Adrenal gland (tissue), 12 donors: Measurements from ENCODE around the gene CLDN24. TPM values are rescaled to one million over a fixed set of nuclear protein-coding genes. Genes with fewer than 3 reads are reported as not detected.
A peak's percentile ranks its signal among the peaks of the same experiment; 100 is the strongest.

Experiments used
- DNase-seq, 7 donors: peaks; one replicate each; pipeline ENCODE4 v3.0.0-alpha.2; 2019 to 2020
- H3K27ac ChIP-seq, 5 donors: fragments of 200-600 bp; sonication (generic) in 4 of 5; 1 replicate in 3 of 5; 2 replicates in 2 of 5; pipeline versions ENCODE4 v1.5.1 to v1.8.0; 2016 to 2020; ENCODE audit warnings: mild to moderate bottlenecking in 1 of 5
- H3K27me3 ChIP-seq: fragments of 200-600 bp; 2 replicates; pipeline ENCODE4 v1.8.0; 2021
- H3K36me3 ChIP-seq, 2 donors: fragments of 200-600 bp; replicated peaks in 1 of 2; 1 replicate in 1 of 2; 2 replicates in 1 of 2; pipeline versions ENCODE4 v1.5.1 to v1.8.0; 2018 to 2022
- H3K4me1 ChIP-seq, 2 donors: fragments of 200-600 bp; replicated peaks in 1 of 2; 1 replicate in 1 of 2; 2 replicates in 1 of 2; pipeline versions ENCODE4 v1.5.1 to v1.8.0; 2018 to 2021
- H3K4me3 ChIP-seq, 4 donors: fragments of 200-600 bp; sonication (generic) in 3 of 4; one replicate each; pipeline ENCODE4 v1.5.1; 2016 to 2018
- H3K9me3 ChIP-seq, 3 donors: fragments of 200-600 bp; sonication (generic) in 1 of 3; replicated peaks in 1 of 3; 1 replicate in 2 of 3; 2 replicates in 1 of 3; pipeline versions ENCODE4 v1.5.1 to v1.8.0; 2016 to 2021
- POLR2A ChIP-seq, 2 donors: fragments of 450-650 bp; IDR thresholded peaks; one replicate each; pipeline ENCODE4 v1.6.1; 2017; ENCODE audit warnings: antibody characterized with exemption in 2 of 2, mild to moderate bottlenecking in 2 of 2, moderate library complexity in 1 of 2
- WGBS, 4 donors: extraction: QIAGEN DNeasy Blood & Tissue Kit in 2 of 4; methylation state at CpG; one replicate each; pipeline versions ENCODE4 v1.1.5 to v1.1.7; 2013 to 2017; 5-methylcytosine and 5-hydroxymethylcytosine counted together
- intact Hi-C, 2 donors: fragments of 100-400 bp; cut with DNase I; formaldehyde crosslinking; loops; one replicate each; pipeline versions ENCODE4 v1.14.1 to v1.15.0; 2022 to 2023
- polyA plus RNA-seq, 3 donors: library from polyadenylated mRNA; stranded (reverse); fragments of 200-250 nt in 2 of 3; fragments of 350-450 nt in 1 of 3; fragmentation: Illumina TruSeq in 1 of 3; extraction: RNeasy Lipid Tissue Mini Kit (QIAGEN cat#74804) in 1 of 3; gene quantifications; one replicate each; pipeline ENCODE4 v1.2.3, GENCODE V29; 2013 to 2014
- total RNA-seq, 9 donors: library from RNA; depleted of rRNA in 4 of 9; stranded (reverse); fragments of >200 nt in 4 of 9; fragments of 120-200 nt in 1 of 9; fragmentation: NEBNext Ultra II Directional in 1 of 9; extraction: Animal tissue kit (Norgen Biotek cat#: 25700) in 1 of 9; gene quantifications; one replicate each; pipeline versions ENCODE4 v1.1.0 to v1.2.4, GENCODE V29; 2013 to 2023
- TF ChIP-seq, protein P1 (sequence below), 6 experiments: fragments of 450-650 bp in 4 of 6; fragments of 200-600 bp in 2 of 6; sonication (generic) in 1 of 6; IDR thresholded peaks; 1 replicate in 5 of 6; 2 replicates in 1 of 6; pipeline versions ENCODE4 v1.5.1 to v1.8.0; 2016 to 2021; ENCODE audit warnings: antibody characterized with exemption in 6 of 6, mild to moderate bottlenecking in 2 of 6, moderate library complexity in 1 of 6
- donor health status: healthy with polysubstance abuse.
- donor health status: Bipolar disorder and iron deficiency.
- donor health status: DM: yes; HTN: yes; CAD: no.
- donor health status: DM: no; HTN: no; CAD: no.
- donor health status: DM: no; HTN: no; CAD: no.
- donor health status: DM: yes; HTN: yes; CAD: no.

The CLDN24 gene
- total and polyA plus RNA-seq, 12 donors: not detected

DNA sequence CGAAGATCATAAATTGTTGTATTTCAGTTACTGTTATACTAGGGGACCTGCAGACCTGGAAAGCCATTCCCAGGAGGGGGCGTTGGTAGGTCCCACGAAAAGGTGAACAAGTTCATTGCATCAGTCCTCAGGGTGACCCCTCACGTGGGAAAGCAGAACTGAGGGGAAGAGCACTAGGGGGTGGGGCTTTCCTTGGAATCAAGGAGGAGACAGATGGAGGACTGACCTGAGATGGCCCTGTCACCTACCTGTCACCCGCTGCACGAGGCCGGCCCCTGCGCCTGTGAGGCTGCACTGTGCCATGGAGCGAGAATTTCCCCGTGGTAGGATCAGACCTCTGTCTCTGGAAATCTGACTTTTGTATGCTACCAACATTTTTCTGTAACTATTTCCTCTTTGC lies 41.8 kb upstream of the CLDN24 start:
- Histone ChIP-seq H3K4me3 (no peak overlapping the region), H3K27me3 (peaks cover 20% of the 10 kb centered on the region), H3K36me3 (no peaks in the 10 kb centered on the region), H3K27ac (no peak overlapping the region), H3K4me1 (no peaks in the 10 kb centered on the region), H3K9me3 (no peaks in the 10 kb centered on the region)
- no peak for TF ChIP-seq POLR2A (IDR thresholded peaks at IDR 0.05)
- no peak for DNase-seq
- intact Hi-C loops: no loop called here
- 59 to 78% (median 69%) methylated on average over 10 of the region's 10 CpGs for WGBS, 4 donors

DNA sequence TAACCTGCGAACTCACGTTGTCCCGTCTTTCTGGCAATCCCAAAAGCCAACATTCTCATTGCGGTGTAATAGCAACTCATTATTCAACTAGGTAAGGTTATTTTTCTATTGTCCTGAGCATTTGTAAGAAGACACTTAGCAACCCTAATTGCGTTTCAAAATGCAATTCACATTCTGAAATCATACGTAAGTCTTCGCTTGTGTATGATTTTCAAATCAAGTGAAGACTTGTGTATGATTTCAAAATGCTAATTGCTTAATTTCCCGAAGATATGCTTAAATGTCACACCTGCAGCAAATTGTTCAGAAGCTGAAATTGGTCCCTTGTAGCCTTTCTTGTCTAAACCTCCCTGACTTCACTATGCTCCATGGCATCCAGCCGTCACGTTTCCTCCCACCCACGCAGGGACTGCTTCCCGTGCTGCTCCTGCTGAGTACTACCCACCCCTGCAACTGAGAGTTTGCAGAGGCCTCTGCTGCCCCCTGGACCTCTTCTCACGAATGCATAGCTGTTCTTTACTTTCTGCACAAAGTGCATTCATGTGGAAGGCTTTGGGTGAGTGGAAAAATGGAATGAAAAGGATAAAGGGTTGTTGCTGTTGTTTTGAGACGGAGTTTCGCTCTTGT lies 40.8 kb upstream of the CLDN24 start:
- no peak overlapping the region for H3K27ac ChIP-seq
- no peaks in the 10 kb centered on the region for H3K36me3 ChIP-seq
- no peak overlapping the region for H3K4me3 ChIP-seq
- H3K9me3 ChIP-seq: no peaks in the 10 kb centered on the region
- TF ChIP-seq, protein P1, sequence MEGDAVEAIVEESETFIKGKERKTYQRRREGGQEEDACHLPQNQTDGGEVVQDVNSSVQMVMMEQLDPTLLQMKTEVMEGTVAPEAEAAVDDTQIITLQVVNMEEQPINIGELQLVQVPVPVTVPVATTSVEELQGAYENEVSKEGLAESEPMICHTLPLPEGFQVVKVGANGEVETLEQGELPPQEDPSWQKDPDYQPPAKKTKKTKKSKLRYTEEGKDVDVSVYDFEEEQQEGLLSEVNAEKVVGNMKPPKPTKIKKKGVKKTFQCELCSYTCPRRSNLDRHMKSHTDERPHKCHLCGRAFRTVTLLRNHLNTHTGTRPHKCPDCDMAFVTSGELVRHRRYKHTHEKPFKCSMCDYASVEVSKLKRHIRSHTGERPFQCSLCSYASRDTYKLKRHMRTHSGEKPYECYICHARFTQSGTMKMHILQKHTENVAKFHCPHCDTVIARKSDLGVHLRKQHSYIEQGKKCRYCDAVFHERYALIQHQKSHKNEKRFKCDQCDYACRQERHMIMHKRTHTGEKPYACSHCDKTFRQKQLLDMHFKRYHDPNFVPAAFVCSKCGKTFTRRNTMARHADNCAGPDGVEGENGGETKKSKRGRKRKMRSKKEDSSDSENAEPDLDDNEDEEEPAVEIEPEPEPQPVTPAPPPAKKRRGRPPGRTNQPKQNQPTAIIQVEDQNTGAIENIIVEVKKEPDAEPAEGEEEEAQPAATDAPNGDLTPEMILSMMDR (IDR thresholded peaks at IDR 0.05): no peak
- no peak for TF ChIP-seq POLR2A (IDR thresholded peaks at IDR 0.05)
- WGBS, 4 donors: 62 to 66% (median 64%) methylated on average over 15 of the region's 15 CpGs
- H3K27me3 ChIP-seq: peaks cover 30% of the 10 kb centered on the region
- intact Hi-C loops: no loop called here
- no peak for DNase-seq
- no peaks in the 10 kb centered on the region for H3K4me1 ChIP-seq

DNA sequence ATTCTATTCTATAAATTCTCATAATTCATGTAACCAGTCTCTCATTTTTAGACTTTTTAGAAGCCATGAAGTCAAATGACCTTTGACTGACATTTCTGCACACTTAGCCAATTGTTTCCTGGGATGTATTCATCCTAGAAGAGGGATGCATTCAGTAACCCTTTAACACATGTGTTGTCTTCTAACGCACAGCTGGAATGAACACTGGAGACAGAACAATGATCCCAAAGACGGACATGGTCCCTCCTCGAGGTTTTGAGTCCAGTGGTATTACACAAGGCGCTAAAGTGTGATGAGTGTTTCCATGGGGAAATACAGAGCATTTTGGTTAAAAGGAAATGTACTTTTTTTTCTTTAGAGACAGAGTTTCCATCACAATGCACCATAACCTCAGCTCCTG lies 39.8 kb upstream of the CLDN24 start:
- intact Hi-C loops: no loop called here
- H3K36me3 ChIP-seq: no peaks in the 10 kb centered on the region
- TF ChIP-seq POLR2A (IDR thresholded peaks at IDR 0.05): no peak
- TF ChIP-seq, protein P1 (IDR thresholded peaks at IDR 0.05): no peak
- peaks cover 40% of the 10 kb centered on the region for H3K27me3 ChIP-seq
- no peak for DNase-seq
- H3K4me1 ChIP-seq: no peaks in the 10 kb centered on the region
- H3K27ac ChIP-seq: no peak overlapping the region
- WGBS, 4 donors: 87 to 93% (median 89%) methylated on average over 4 of the region's 4 CpGs
- no peaks in the 10 kb centered on the region for H3K9me3 ChIP-seq
- H3K4me3 ChIP-seq: no peak overlapping the region

DNA sequence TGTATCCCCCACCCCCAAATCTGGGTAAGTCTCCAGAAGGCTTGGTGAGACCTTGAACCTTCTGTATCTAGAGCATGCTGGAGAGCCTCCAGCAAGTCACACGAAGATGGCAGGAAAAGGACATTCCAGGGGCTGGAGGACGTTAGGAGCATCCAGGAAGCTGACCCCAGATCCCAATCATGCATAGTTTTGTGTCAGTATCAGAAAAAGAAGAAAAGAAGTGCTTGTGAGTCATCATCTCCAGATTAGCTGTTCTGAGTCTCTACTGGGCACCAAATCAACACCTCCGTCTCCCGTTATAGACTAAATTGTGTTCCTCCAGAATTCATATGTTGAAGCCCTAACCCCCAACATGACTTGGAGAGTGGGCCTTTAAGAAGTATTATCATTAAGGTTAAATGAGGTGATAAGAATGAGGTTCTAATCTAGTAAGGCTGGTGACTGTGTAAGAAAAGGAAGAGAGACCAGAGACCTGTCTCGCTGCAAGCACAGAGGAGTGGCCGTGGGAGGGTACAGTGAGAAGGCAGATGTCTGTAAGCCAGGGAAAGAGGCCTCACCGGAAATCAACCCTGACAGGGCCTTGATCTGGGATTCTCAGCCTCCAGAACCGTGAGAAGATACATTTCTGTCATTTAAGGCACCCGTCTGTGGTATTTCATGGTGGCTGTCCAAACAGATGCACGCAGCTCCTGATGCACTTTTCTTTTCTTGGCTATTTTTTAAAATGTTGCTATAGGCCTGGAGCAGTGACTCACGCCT lies 38.1 kb upstream of the CLDN24 start:
- H3K36me3 ChIP-seq: no peaks in the 10 kb centered on the region
- no peak overlapping the region for H3K27ac ChIP-seq
- H3K9me3 ChIP-seq: no peaks in the 10 kb centered on the region
- DNase-seq: peak in 1 of 7 donors; percentile 1
- H3K27me3 ChIP-seq: peaks cover 42% of the 10 kb centered on the region
- H3K4me3 ChIP-seq: no peak overlapping the region
- TF ChIP-seq, protein P1 (IDR thresholded peaks at IDR 0.05): no peak
- TF ChIP-seq POLR2A (IDR thresholded peaks at IDR 0.05): no peak
- H3K4me1 ChIP-seq: peaks cover 0 to 5% of the 10 kb centered on the region in 2 donors
- 59 to 66% (median 63%) methylated on average over 11 of the region's 11 CpGs for WGBS, 4 donors
- intact Hi-C loops: no loop called here
